Measurements from ENCODE around the gene TMED10. TPM values are rescaled to one million over a fixed set of nuclear protein-coding genes. Genes with fewer than 3 reads are reported as not detected.

Gene TMED10
- total and polyA plus RNA-seq, 2 of the 13 experiments (the other 11 are each of a cell fraction or from before 2014, with no cell fraction given), result 311 to 377 TPM

GRCh38 chr14:75156111-75156510 lies 20.3 kb downstream of the TMED10 start:
- no peak overlapping the region for H3K9ac ChIP-seq (ENCODE audit: insufficient read depth, low read depth, low read length)
- WGBS (ENCODE audit: low lambda C conversion rate), result 97% methylated on average over 1 of the region's 1 CpG
- intact Hi-C loops (cut with micrococcal nuclease; ENCODE audit: unreplicated experiment) (no loop called here), in situ Hi-C loops (cut with HindIII; ENCODE audit: extremely low pct_ligation_motif_present, low pct_unique_long_range_greater_than_20kb) (no loop called here)
- H3K4me2 ChIP-seq (ENCODE audit: low read depth, low read length), result no peak overlapping the region
- H3K9me3 ChIP-seq (ENCODE audit: low read length), result no peaks in the 10 kb centered on the region
- no peak overlapping the region for H3K4me3 ChIP-seq (replicated peaks in 1 of 3; ENCODE audit: insufficient read depth in 1 of 3, low read depth in 2 of 3, low read length in 3 of 3)
- DNase-seq (ENCODE audit: low spot score) (no peak), FAIRE-seq (no peak), ATAC-seq (no peak)
- CTCF ChIA-PET (ENCODE audit: low intra/inter-chr PET ratio, low total read pairs), result no interaction called here
- peaks cover 0 to 9% of the 10 kb centered on the region in 2 experiments; a peak in 1 of 5 replicates for H3K36me3 ChIP-seq (replicated peaks in 1 of 2; ENCODE audit: control insufficient read depth in 1 of 2, insufficient read depth in 2 of 2, low read length in 2 of 2)
- H3K27ac ChIP-seq (ENCODE audit: extremely low read length, insufficient read depth, low read length), result no peak overlapping the region
- H2AFZ ChIP-seq (ENCODE audit: low read length), result no peak overlapping the region
- peaks cover 35% of the 10 kb centered on the region for H3K4me1 ChIP-seq (ENCODE audit: insufficient read depth, low read length)
- no peaks in the 10 kb centered on the region for H3K27me3 ChIP-seq (ENCODE audit: control insufficient read depth in 1 of 2, insufficient read depth in 2 of 2, low read length in 2 of 2)
- H3K79me2 ChIP-seq (ENCODE audit: insufficient read depth, low read length), result peaks cover 65% of the 10 kb centered on the region
- POLR2A ChIA-PET, result no interaction called here
- BruUV-seq (replicated peaks), result no TSS peak
- peaks cover 4% of the 10 kb centered on the region; the same call in 1 of the 2 replicates for H4K20me1 ChIP-seq (ENCODE audit: insufficient read depth, low read length)
- TF ChIP-seq ZNF619 (CRISPR knock-in tag; IDR thresholded peaks at IDR 0.05) (no peak), TAF15 (IDR thresholded peaks at IDR 0.05; ENCODE audit: low read depth, low read length, poor library complexity, severe bottlenecking) (no peak), ZNF230 (CRISPR knock-in tag; IDR thresholded peaks at IDR 0.05) (no peak), HES4 (CRISPR knock-in tag; IDR thresholded peaks at IDR 0.05; ENCODE audit: borderline replicate concordance) (no peak), ZNF616 (CRISPR knock-in tag; IDR thresholded peaks at IDR 0.05; ENCODE audit: low read depth) (no peak), DR1 (CRISPR knock-in tag; IDR thresholded peaks at IDR 0.05) (no peak), ZNF331 (CRISPR knock-in tag; IDR thresholded peaks at IDR 0.05) (no peak), ZFP36L1 (CRISPR knock-in tag; IDR thresholded peaks at IDR 0.05) (no peak), CEBPG (CRISPR knock-in tag; IDR thresholded peaks at IDR 0.05) (no peak), E2F1 (CRISPR knock-in tag; IDR thresholded peaks at IDR 0.05) (no peak), ZKSCAN8 (CRISPR knock-in tag; IDR thresholded peaks at IDR 0.05; ENCODE audit: borderline replicate concordance) (no peak), NR2F6 (IDR thresholded peaks at IDR 0.05) (no peak), NR2F6 (CRISPR knock-in tag; IDR thresholded peaks at IDR 0.05) (no peak), ZFY (CRISPR knock-in tag; IDR thresholded peaks at IDR 0.05) (no peak), ZNF652 (CRISPR knock-in tag; IDR thresholded peaks at IDR 0.05; ENCODE audit: borderline replicate concordance, low read depth) (no peak), FOSL1 (CRISPR knock-in tag; IDR thresholded peaks at IDR 0.05; ENCODE audit: borderline replicate concordance) (no peak), ATF6 (CRISPR knock-in tag; conservative IDR thresholded peaks at IDR 0.05) (no peak), ATRX (CRISPR knock-in tag; IDR thresholded peaks at IDR 0.05; ENCODE audit: borderline replicate concordance) (no peak), NPAS2 (CRISPR knock-in tag; IDR thresholded peaks at IDR 0.05; ENCODE audit: borderline replicate concordance) (no peak)
